ENCODE results near the gene TSTD2. TPM values are rescaled to one million over a fixed set of nuclear protein-coding genes. Genes with fewer than 3 reads are reported as not detected.

The TSTD2 gene
- total and polyA plus RNA-seq, 4 experiments from 2014 or later: 7.2 to 18.4 (median 12.8) TPM

- peaks cover 0 to 1% (median 0%) of the 10 kb centered on the region in 4 donors for H3K4me1 Mint-ChIP-seq
- H3K4me3 ChIP-seq (ENCODE audit: low read length in 2 of 2): no peak overlapping the region
- H3K9me3 ChIP-seq (ENCODE audit: control insufficient read depth in 1 of 2, low read length in 2 of 2): no peaks in the 10 kb centered on the region
- H3K36me3 ChIP-seq (ENCODE audit: insufficient read depth, low read length): no peaks in the 10 kb centered on the region
- intact Hi-C loops (cut with micrococcal nuclease): no loop called here
- H3K27me3 Mint-ChIP-seq: peaks cover 9 to 11% of the 10 kb centered on the region in 2 donors
- no peaks in the 10 kb centered on the region for H3K9me3 Mint-ChIP-seq
- ChIA-PET POLR2A (ENCODE audit: partially characterized antibody) (no interaction called here), CTCF (ENCODE audit: partially characterized antibody) (no interaction called here)
- H3K27ac ChIP-seq (ENCODE audit: low read depth, low read length): no peak overlapping the region
- H3K27ac Mint-ChIP-seq: no peak overlapping the region
- no peaks in the 10 kb centered on the region for H3K27me3 ChIP-seq (ENCODE audit: insufficient read depth, low read length)
- no peaks in the 10 kb centered on the region for H3K36me3 Mint-ChIP-seq
- no peak overlapping the region for H3K4me3 Mint-ChIP-seq
- no peaks in the 10 kb centered on the region for H3K4me1 ChIP-seq (ENCODE audit: insufficient read depth, low read length)
- no peak for DNase-seq
Observed at GRCh38 chr9:97564291-97565175, 68.6 kb downstream of the TSTD2 start.

- no peaks in the 10 kb centered on the region for H3K4me1 ChIP-seq (ENCODE audit: insufficient read depth, low read length)
- Mint-ChIP-seq H3K9me3 (no peaks in the 10 kb centered on the region), H3K27me3 (peaks cover 5 to 11% of the 10 kb centered on the region in 2 donors), H3K27ac (no peak overlapping the region), H3K4me1 (peaks cover 3 to 7% (median 5%) of the 10 kb centered on the region in 4 donors), H3K36me3 (no peaks in the 10 kb centered on the region), H3K4me3 (no peak overlapping the region)
- DNase-seq: no peak
- H3K27ac ChIP-seq (ENCODE audit: low read depth, low read length): no peak overlapping the region
- no peaks in the 10 kb centered on the region for H3K27me3 ChIP-seq (ENCODE audit: insufficient read depth, low read length)
- CTCF ChIA-PET (ENCODE audit: partially characterized antibody): no interaction called here
- no peak overlapping the region for H3K4me3 ChIP-seq (ENCODE audit: low read length in 2 of 2)
- intact Hi-C loops (cut with micrococcal nuclease): no loop called here
- H3K36me3 ChIP-seq (ENCODE audit: insufficient read depth, low read length): no peaks in the 10 kb centered on the region
- POLR2A ChIA-PET (ENCODE audit: partially characterized antibody): no interaction called here
- no peaks in the 10 kb centered on the region for H3K9me3 ChIP-seq (ENCODE audit: control insufficient read depth in 1 of 2, low read length in 2 of 2)
Observed at GRCh38 chr9:97563458-97564135, 69.6 kb downstream of the TSTD2 start.

GRCh38 chr9:97562542-97562941 lies 70.6 kb downstream of the TSTD2 start:
- no peak overlapping the region for H3K27ac ChIP-seq (ENCODE audit: low read depth, low read length)
- ChIA-PET POLR2A (ENCODE audit: partially characterized antibody) (no interaction called here), CTCF (ENCODE audit: partially characterized antibody) (no interaction called here)
- DNase-seq: no peak
- H3K36me3 Mint-ChIP-seq: no peaks in the 10 kb centered on the region
- H3K4me1 ChIP-seq (ENCODE audit: insufficient read depth, low read length): no peaks in the 10 kb centered on the region
- H3K9me3 Mint-ChIP-seq: no peaks in the 10 kb centered on the region
- no peaks in the 10 kb centered on the region for H3K27me3 ChIP-seq (ENCODE audit: insufficient read depth, low read length)
- H3K36me3 ChIP-seq (ENCODE audit: insufficient read depth, low read length): no peaks in the 10 kb centered on the region
- H3K4me3 ChIP-seq (ENCODE audit: low read length in 2 of 2): no peak overlapping the region
- H3K9me3 ChIP-seq (ENCODE audit: control insufficient read depth in 1 of 2, low read length in 2 of 2): no peaks in the 10 kb centered on the region
- intact Hi-C loops (cut with micrococcal nuclease): no loop called here
- no peak overlapping the region for H3K27ac Mint-ChIP-seq
- peaks cover 3 to 7% (median 5%) of the 10 kb centered on the region in 4 donors for H3K4me1 Mint-ChIP-seq
- H3K27me3 Mint-ChIP-seq: peaks cover 5 to 13% of the 10 kb centered on the region in 2 donors
- no peak overlapping the region for H3K4me3 Mint-ChIP-seq

- peaks cover 3 to 7% (median 5%) of the 10 kb centered on the region in 4 donors for H3K4me1 Mint-ChIP-seq
- POLR2A ChIA-PET (ENCODE audit: partially characterized antibody): no interaction called here
- H3K27ac Mint-ChIP-seq: no peak overlapping the region
- intact Hi-C loops (cut with micrococcal nuclease): no loop called here
- no peak overlapping the region for H3K4me3 Mint-ChIP-seq
- CTCF ChIA-PET (ENCODE audit: partially characterized antibody): no interaction called here
- H3K9me3 Mint-ChIP-seq: no peaks in the 10 kb centered on the region
- no peaks in the 10 kb centered on the region for H3K36me3 Mint-ChIP-seq
- Histone ChIP-seq H3K9me3 (ENCODE audit: control insufficient read depth in 1 of 2, low read length in 2 of 2) (no peaks in the 10 kb centered on the region), H3K4me3 (ENCODE audit: low read length in 2 of 2) (no peak overlapping the region), H3K27ac (ENCODE audit: low read depth, low read length) (no peak overlapping the region), H3K36me3 (ENCODE audit: insufficient read depth, low read length) (no peaks in the 10 kb centered on the region), H3K4me1 (ENCODE audit: insufficient read depth, low read length) (no peaks in the 10 kb centered on the region), H3K27me3 (ENCODE audit: insufficient read depth, low read length) (no peaks in the 10 kb centered on the region)
- H3K27me3 Mint-ChIP-seq: peaks cover 6 to 13% of the 10 kb centered on the region in 2 donors
- DNase-seq: no peak
Observed at GRCh38 chr9:97561501-97561900, 71.7 kb downstream of the TSTD2 start.

GRCh38 chr9:97560851-97561250 lies 72.3 kb downstream of the TSTD2 start:
- CTCF ChIA-PET (ENCODE audit: partially characterized antibody): interaction anchor here (0.7 kb wide), 1 partner anchor 174 kb away, joined by 3 read pairs; no protein-coding TSS in a partner anchor
- POLR2A ChIA-PET (ENCODE audit: partially characterized antibody): no interaction called here
- no peak for DNase-seq
- intact Hi-C loops (cut with micrococcal nuclease): no loop called here
- no peaks in the 10 kb centered on the region for H3K9me3 Mint-ChIP-seq
- no peaks in the 10 kb centered on the region for H3K36me3 ChIP-seq (ENCODE audit: insufficient read depth, low read length)
- H3K27ac ChIP-seq (ENCODE audit: low read depth, low read length): no peak overlapping the region
- H3K27me3 ChIP-seq (ENCODE audit: insufficient read depth, low read length): no peaks in the 10 kb centered on the region
- H3K4me1 Mint-ChIP-seq: peaks cover 3 to 7% (median 5%) of the 10 kb centered on the region in 4 donors
- no peaks in the 10 kb centered on the region for H3K9me3 ChIP-seq (ENCODE audit: control insufficient read depth in 1 of 2, low read length in 2 of 2)
- no peaks in the 10 kb centered on the region for H3K4me1 ChIP-seq (ENCODE audit: insufficient read depth, low read length)
- H3K4me3 Mint-ChIP-seq: no peak overlapping the region
- H3K27ac Mint-ChIP-seq: no peak overlapping the region
- H3K27me3 Mint-ChIP-seq: peaks cover 8 to 17% of the 10 kb centered on the region in 2 donors
- no peaks in the 10 kb centered on the region for H3K36me3 Mint-ChIP-seq
- H3K4me3 ChIP-seq (ENCODE audit: low read length in 2 of 2): no peak overlapping the region

- Histone ChIP-seq H3K4me3 (ENCODE audit: low read length in 2 of 2) (no peak overlapping the region), H3K36me3 (ENCODE audit: insufficient read depth, low read length) (no peaks in the 10 kb centered on the region), H3K27ac (ENCODE audit: low read depth, low read length) (no peak overlapping the region), H3K4me1 (ENCODE audit: insufficient read depth, low read length) (no peaks in the 10 kb centered on the region), H3K27me3 (ENCODE audit: insufficient read depth, low read length) (no peaks in the 10 kb centered on the region), H3K9me3 (ENCODE audit: control insufficient read depth in 1 of 2, low read length in 2 of 2) (no peaks in the 10 kb centered on the region)
- H3K4me3 Mint-ChIP-seq: no peak overlapping the region
- no peaks in the 10 kb centered on the region for H3K36me3 Mint-ChIP-seq
- CTCF ChIA-PET (ENCODE audit: partially characterized antibody): interaction anchor here (0.7 kb wide), 1 partner anchor 173 kb away, joined by 3 read pairs; no protein-coding TSS in a partner anchor
- intact Hi-C loops (cut with micrococcal nuclease): no loop called here
- POLR2A ChIA-PET (ENCODE audit: partially characterized antibody): no interaction called here
- DNase-seq: no peak
- no peak overlapping the region for H3K27ac Mint-ChIP-seq
- H3K27me3 Mint-ChIP-seq: peaks cover 8 to 21% of the 10 kb centered on the region in 2 donors
- peaks cover 3 to 7% (median 5%) of the 10 kb centered on the region in 4 donors for H3K4me1 Mint-ChIP-seq
- H3K9me3 Mint-ChIP-seq: no peaks in the 10 kb centered on the region
Observed at GRCh38 chr9:97560154-97560553, 73.0 kb downstream of the TSTD2 start.

GRCh38 chr9:97559111-97559514 lies 74.1 kb downstream of the TSTD2 start:
- Mint-ChIP-seq H3K4me1 (peaks cover 3 to 7% (median 5%) of the 10 kb centered on the region in 4 donors), H3K9me3 (no peaks in the 10 kb centered on the region), H3K27ac (peak overlapping the region in 2 of 7 donors; percentile 5 to 10), H3K27me3 (peaks cover 12 to 27% of the 10 kb centered on the region in 2 donors), H3K36me3 (no peaks in the 10 kb centered on the region), H3K4me3 (peak overlapping the region in 6 of 8 donors; percentile 3 to 42 (median 20))
- Histone ChIP-seq H3K27ac (ENCODE audit: low read depth, low read length) (no peak overlapping the region), H3K4me3 (ENCODE audit: low read length in 2 of 2) (no peak overlapping the region), H3K9me3 (ENCODE audit: control insufficient read depth in 1 of 2, low read length in 2 of 2) (no peaks in the 10 kb centered on the region), H3K36me3 (ENCODE audit: insufficient read depth, low read length) (no peaks in the 10 kb centered on the region), H3K4me1 (ENCODE audit: insufficient read depth, low read length) (no peaks in the 10 kb centered on the region), H3K27me3 (ENCODE audit: insufficient read depth, low read length) (no peaks in the 10 kb centered on the region)
- intact Hi-C loops (cut with micrococcal nuclease): no loop called here
- ChIA-PET CTCF (ENCODE audit: partially characterized antibody) (no interaction called here), POLR2A (ENCODE audit: partially characterized antibody) (no interaction called here)
- DNase-seq: no peak

All from CD4-positive, alpha-beta memory T cell (primary cell).